Activated naive CD8-positive, alpha-beta T cell treated with anti-CD3 and anti-CD28 coated beads, Interleukin-2, amount 50 U/mL, for 16 hours (primary cell): ENCODE results near the gene APH1B.

Source experiments
- DNase-seq: peaks from one replicate; pipeline ENCODE4 v3.0.0-alpha.2; 2020; ENCODE audit warnings: low read depth, low spot score

APH1B gene

GRCh38 chr15:63252292-63252691, 25.1 kb upstream of the APH1B start:
- no peak for DNase-seq

- no peak for DNase-seq
Observed at GRCh38 chr15:63254991-63255390, 22.4 kb upstream of the APH1B start.

DNA sequence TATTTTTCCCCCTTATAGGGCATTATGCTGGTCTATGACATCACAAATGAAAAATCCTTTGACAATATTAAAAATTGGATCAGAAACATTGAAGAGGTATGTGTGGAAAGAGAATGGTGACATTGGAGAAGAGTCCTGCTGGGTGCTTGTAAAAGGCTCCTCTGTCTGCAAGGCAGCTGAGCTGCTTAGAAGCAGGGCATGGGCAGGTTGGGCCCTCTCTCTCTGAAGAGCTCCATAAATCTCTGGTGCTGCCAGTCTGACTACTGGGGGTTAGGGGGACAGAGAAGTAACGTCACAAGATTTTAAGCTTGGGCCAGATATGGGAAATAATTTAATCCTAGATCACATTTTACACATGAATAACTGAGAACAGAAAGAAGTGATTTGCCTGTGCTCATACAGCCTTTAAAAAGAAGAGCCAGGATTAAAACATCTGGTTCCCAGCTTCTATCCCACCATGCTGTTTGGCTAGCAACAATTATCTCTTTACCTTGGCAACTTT, 21.9 kb upstream of the APH1B start:
- DNase-seq: no peak

- DNase-seq: no peak
Observed at GRCh38 chr15:63256433-63257274, 20.8 kb upstream of the APH1B start.

DNA sequence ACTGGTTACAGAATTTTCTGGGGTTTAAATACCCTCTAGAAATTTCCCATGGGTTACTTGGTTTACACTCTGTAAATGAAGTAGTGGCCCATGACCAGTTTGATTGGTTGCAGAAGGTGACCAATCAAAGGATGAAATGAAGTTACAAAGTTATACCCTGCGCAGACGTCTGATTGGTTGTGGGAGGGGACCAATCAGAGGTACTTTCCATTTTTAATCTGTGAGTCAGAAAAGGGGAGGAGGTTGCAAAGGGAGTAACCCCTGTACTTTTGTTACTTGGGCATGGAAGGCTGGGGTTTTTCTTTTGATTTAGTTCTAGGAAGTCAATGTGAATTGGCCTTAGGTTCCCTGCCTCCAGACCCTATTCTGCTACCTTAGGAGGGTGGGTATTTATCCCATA, 18.7 kb upstream of the APH1B start:
- no peak for DNase-seq

DNA sequence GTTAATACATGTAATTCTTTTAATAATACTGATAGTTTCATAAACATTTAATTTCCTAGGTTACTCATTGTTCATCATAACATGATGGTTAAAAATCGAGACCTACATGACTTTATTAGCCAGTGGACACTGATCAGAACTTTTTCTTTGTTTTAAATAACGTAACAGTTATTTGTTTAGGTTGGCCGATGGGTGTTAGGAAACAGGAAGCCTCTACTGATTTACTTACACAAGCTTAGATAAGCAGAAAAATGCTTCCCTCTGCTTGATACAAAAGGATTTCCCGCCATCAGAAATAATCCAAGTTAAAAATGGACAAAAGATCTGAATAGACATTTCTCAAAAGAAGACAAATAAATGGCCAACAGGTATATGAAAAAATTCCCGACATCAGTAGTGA, 16.6 kb upstream of the APH1B start:
- no peak for DNase-seq

DNA sequence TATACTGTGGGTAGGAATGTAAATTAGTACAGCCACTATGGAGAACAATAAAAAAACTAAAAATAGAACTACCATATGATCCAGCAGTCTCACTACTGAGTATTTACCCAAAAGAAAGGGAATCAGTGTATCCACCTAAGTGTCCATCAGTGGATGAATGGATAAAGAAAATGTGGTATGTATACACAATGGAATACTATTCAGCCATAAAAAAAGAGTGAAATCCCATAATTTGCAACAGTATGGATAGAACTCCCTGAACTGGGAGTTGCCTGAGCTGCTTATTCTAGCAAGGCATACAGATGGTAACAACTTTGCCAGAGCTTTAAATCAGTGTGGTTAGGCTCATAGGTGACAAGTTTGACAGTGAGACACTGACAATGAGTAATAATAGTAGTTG, 16.1 kb upstream of the APH1B start:
- no peak for DNase-seq

DNA sequence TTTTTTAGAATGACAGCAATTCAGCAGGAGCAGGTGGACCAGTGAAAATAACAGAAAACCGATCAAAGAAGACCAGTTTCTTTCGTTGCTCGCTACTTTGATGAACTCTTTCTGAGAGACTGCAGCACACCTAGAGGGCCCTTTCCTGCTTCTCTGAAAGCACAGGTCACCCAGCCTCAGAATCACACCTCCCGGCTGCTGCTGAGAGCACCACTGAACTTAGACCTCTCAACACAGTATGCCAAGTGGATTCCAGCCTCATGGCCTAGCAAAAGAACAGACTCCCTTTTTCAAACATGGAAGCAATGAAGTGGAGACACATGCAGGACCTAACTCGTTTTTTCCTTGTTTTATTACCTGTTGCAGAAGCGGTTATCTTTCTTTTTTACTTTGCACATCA, 13.9 kb upstream of the APH1B start:
- no peak for DNase-seq

DNA sequence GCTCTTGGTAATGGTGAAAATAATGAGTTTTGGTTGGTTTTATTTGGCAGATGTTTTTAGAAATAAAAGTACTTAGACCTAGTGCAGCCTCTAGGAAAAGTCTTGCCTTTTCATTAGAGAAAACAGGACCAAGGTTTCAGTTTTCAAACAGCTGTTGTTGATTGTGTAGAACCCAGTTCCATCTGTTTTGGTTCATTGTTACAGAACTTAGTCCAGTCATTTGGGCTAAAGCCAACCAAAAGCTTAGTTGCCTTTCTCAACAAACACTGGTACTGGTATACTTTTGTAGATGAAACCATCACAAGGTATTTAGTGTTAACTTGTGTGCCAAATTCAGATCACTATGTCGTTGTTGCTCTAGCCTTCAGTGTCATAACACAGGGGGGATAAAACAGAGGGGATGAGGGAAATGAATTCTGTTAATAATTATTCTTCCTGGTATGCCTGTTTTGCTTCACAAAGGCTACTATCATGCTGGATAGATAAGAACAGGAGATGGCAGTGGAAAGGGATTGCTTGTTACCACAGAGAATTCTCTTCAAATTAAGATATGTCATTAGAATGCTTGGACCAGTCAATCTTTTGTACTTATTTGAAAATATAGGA, 12.6 kb upstream of the APH1B start:
- no peak for DNase-seq

DNA sequence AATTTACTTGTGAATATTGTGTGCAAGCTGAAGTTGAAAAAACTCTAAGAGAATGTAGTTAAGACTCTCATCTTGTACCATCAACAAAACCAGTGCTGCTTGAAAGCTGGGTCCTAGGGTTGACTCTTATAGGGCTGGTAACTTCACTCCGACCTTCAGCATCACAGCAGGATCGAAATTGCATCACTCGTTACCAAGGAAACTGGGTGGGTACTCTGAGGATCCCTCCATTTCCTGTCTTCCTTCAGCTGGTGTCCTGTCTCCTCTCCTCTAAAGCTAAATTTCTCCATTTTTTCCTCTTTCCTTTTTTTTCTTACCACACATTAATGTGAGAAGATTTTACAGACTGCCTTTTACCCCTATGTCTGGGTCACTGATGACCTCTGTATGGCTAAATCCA, 3.0 kb upstream of the APH1B start:
- no peak for DNase-seq

DNA sequence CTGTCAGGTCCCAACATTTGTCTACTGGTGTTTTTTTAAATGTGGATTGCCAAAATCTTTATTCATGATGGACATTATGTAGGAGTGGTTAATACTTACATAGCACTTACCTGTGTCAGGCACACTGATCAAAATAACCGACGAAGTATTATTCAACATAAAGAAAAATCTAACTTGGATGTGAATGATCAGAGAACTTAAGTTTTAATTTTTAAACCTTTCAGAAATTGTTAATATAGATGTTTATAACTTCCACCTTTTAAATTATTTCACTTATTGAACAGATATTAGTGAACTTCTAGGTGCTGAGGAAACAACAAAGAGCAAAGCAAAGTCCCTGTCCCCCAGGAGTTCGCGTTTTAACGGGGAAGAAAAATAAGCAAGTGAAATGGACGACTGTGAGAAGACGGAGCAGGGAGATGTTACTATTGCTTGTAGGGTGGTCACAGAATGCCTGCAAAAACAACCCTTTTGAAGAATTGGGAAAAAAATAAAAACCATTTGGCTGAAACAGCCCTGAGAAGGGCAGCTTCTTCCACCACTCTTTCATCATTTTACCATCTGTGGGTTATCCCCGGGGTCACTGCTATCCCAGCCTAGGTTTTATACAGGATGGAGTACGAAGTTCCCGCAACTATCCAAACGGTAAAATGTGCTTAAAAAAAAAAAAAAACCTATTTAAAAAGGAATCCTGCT, 915 bp upstream of the APH1B start:
- DNase-seq: no peak

GRCh38 chr15:63277893-63278456, 570 bp downstream of the APH1B start:
- no peak for DNase-seq

DNA sequence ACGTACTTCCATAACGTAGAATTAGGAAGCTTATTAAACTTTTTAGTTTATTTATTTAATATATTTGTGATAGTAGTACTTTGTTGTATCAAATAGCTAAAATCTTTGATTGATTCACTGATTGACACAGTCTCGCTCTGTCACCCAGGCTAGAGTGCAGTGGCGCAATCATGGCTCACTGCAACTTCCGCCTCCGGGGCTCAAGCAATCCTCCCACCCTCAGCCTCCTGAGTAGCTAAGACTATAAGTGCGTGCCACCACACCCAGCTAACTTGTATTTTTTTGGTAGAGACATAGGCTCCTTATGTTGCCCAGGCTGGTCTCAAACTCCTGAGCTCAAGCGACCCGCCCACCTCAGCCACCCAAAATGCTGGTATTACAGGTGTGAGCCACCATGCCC, 5.7 kb downstream of the APH1B start:
- no peak for DNase-seq

GRCh38 chr15:63284335-63284734, 6.9 kb downstream of the APH1B start:
- no peak for DNase-seq

DNA sequence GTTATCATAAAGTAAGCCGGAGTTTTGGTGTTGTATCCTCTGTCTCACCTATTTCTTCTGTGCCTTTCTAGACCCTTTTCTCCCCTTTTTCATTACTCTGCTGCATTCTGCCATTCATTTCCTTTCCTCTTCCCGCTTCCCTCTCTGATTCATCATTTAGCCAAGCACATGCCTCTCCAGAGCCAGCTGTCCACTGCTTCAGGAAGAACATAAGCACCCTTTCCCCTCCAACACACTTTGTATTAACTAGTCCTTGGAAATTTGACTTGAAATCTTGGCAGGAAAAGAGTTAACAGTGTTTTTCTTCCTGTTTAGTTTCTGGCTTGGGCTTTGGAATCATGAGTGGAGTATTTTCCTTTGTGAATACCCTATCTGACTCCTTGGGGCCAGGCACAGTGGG, 9.7 kb downstream of the APH1B start:
- DNase-seq: no peak

- DNase-seq: no peak
Observed at GRCh38 chr15:63288342-63288741, 10.9 kb downstream of the APH1B start.

DNA sequence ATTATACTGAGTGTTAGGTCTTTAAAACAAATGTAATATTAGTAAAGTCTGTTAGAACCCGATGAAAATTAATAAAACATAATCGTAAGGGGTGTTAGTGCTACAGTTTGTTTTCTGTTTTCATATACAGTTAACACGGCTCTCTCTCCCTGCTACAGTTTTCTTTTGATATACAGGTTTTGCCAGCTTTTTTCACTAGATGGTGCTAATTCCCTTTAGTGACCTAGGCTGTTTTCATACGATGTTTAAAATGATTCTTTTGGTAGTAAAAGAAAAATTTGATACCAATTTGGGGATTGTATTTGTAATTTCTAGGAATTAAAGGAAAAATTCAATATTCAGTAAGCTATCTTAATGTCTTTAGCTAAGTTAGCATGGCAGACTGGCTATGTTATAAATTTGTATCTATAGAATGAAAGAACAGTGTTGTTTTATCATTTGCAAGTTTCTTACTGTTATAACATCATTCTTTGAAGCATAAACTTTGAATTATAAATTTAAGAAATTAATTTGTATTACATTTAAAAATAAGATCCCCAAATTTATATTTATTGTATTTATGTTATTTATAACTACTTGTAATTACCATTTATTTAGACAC, 11.5 kb downstream of the APH1B start:
- DNase-seq: no peak

DNA sequence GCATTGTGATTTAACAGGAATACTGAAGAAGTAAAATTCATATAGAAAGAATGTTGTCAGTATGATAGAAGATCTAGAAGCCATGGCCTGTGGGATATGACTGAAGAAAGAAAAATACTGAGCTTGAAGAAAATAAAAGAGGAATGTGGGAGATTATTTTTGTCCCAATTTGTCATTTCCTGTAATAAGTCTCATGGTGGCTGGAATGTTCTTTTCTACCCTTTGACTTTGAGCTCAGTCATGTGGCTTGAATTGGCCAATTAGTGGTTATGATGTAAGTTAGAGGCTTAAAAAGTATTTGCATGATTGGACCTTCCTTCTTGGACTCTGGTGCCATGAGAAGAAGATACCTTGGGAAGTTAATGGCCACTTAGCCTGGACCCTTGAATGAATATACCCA, 14.1 kb downstream of the APH1B start:
- DNase-seq: no peak

DNA sequence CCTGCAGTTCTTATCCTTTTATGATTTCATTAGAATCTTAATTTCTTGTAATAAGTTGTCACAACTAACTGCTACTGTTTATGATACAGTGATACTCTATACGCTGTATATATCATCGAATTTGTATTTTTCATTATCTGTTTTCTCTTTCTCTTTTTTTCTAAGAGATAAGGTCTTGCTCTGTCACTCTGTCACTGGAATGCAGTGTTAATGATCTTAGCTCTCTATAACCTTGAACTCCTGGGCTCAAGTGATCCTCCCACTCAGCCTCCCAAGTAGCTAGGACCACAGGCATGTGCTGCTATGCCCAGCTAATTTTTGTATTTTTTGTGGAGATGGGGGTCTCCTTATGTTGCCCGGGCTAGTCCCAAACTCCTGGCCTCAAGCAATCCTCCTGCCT, 14.8 kb downstream of the APH1B start:
- DNase-seq: no peak

- no peak for DNase-seq
Observed at GRCh38 chr15:63292771-63293170, 15.4 kb downstream of the APH1B start.

DNA sequence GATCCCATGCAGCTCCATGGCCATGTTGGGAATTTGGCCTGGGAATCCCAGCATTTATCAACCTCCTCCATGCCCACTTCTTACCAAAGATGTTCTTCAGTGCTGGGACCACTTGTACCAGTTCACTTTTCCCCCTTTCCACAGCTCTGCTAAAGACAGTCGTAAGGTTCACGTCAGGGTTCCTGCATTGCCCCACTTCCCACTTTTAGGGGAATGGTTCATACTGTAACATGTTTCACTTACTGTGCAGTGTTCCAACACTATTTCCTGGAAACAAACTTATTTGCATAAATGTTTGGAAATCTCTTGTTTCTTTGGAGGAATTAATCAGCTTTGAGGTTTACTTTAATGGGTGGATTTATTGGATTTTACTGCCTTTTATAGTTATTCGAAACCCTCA, 17.0 kb downstream of the APH1B start:
- no peak for DNase-seq

DNA sequence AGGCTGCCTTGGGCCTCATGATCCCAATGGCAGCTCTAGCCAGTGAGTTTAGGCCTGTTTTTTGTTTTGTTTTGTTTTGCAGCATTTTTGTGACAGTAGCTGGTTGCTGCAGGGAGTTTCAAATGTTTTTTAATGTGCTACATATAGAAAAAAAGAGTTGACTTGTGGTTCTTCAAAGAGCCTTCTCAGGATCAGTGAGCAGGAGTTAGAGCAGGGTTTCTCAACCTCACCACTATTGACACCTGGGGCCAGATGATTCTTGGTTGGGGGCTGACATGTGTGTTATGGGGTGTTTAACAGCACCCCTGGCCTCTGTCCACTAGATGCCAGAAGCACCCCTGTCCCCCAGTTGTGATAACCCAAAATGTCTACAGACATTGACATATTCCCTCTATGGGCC, 17.9 kb downstream of the APH1B start:
- DNase-seq: no peak
